Ovary (tissue), 9 donors: Measurements from ENCODE around the gene DENND6B. TPM values are rescaled to one million over a fixed set of nuclear protein-coding genes. Genes with fewer than 3 reads are reported as not detected.

Source experiments
- DNase-seq, 5 donors: peaks; one replicate each; pipeline ENCODE4 v3.0.0-alpha.2; 2019 to 2020
- H3K27ac ChIP-seq, 2 donors: fragments of 200-600 bp; one replicate each; pipeline versions ENCODE4 v1.5.1 to v1.8.0; 2019 to 2022
- H3K27me3 ChIP-seq: fragments of 200-600 bp; one replicate; pipeline ENCODE4 v1.8.0; 2022
- H3K36me3 ChIP-seq: fragments of 200-600 bp; sonication (generic); one replicate; pipeline ENCODE4 v1.5.1; 2019
- H3K4me1 ChIP-seq: one replicate; pipeline ENCODE4 v1.8.1; 2013; ENCODE audit warnings: mild to moderate bottlenecking, moderate library complexity; ENCODE audit not compliant: insufficient read depth
- H3K4me3 ChIP-seq: fragments of 200-600 bp; sonication (generic); one replicate; pipeline ENCODE4 v1.5.1; 2017
- H3K9me3 ChIP-seq, 2 donors: fragments of 200-600 bp in 1 of 2; sonication (generic) in 1 of 2; one replicate each; pipeline versions ENCODE4 v1.5.1 to v1.8.1; 2013 to 2019; ENCODE audit warnings: mild to moderate bottlenecking in 1 of 2, moderate library complexity in 1 of 2
- EP300 ChIP-seq: sonication (generic); formaldehyde crosslinking; IDR thresholded peaks from one replicate; pipeline ENCODE4 v1.6.1; 2017; ENCODE audit warnings: antibody characterized with exemption
- POLR2A ChIP-seq: fragments of 450-650 bp; IDR thresholded peaks from one replicate; pipeline ENCODE4 v1.6.1; 2017; ENCODE audit warnings: antibody characterized with exemption, mild to moderate bottlenecking, moderate library complexity
- WGBS, 3 donors: extraction: QIAGEN DNeasy Blood & Tissue Kit in 1 of 3; methylation state at CpG; one replicate each; pipeline versions ENCODE4 v1.1.5 to v1.1.7; 2013 to 2017; 5-methylcytosine and 5-hydroxymethylcytosine counted together
- intact Hi-C, 4 donors: fragments of 100-400 bp; cut with DNase I; formaldehyde crosslinking; loops; one replicate each; pipeline versions ENCODE4 v1.11.0 to v1.15.1; 2022 to 2023
- polyA plus RNA-seq, 2 donors: library from polyadenylated mRNA; stranded (reverse); fragments of 200-250 nt in 1 of 2; fragments of 350-450 nt in 1 of 2; fragmentation: Illumina TruSeq in 1 of 2; extraction: RNeasy Lipid Tissue Mini Kit (QIAGEN cat#74804) in 1 of 2; gene quantifications; one replicate each; pipeline ENCODE4 v1.2.3, GENCODE V29; 2013 to 2014
- total RNA-seq, 7 donors: library from RNA; depleted of rRNA in 2 of 7; stranded (reverse); fragments of >200 nt in 2 of 7; fragmentation: NEBNext Ultra II Directional in 3 of 7; extraction: Animal tissue kit (Norgen Biotek cat#: 25700) in 3 of 7; gene quantifications; one replicate each; pipeline versions ENCODE4 v1.1.0 to v1.2.4, GENCODE V29; 2016 to 2023
- TF ChIP-seq, protein P1 (sequence below), 3 donors: fragments of 450-650 bp in 2 of 3; fragments of 200-600 bp in 1 of 3; IDR thresholded peaks; one replicate each; pipeline versions ENCODE4 v1.5.1 to v1.8.0; 2016 to 2022; ENCODE audit warnings: antibody characterized with exemption in 3 of 3, mild to moderate bottlenecking in 1 of 3
- donor health status: DM: no; HTN: no; CAD: no; lungs with moderate emphysema.
- donor health status: DM: no; HTN: no; CAD: no.
- donor health status: Bipolar disorder and iron deficiency.
- donor health status: DM: yes; HTN: yes; CAD: no.
- donor health status: DM: no; HTN: no; CAD: no.
- donor health status: DM: yes; HTN: yes; CAD: no.

DENND6B gene
- total and polyA plus RNA-seq, 9 donors, result 0.38 to 17.3 (median 5.6) TPM

- no peaks in the 10 kb centered on the region for H3K9me3 ChIP-seq
- DNase-seq, result no peak
These were observed 61.7 kb downstream of the DENND6B start for GRCh38 chr22:50264946-50265669.

GRCh38 chr22:50264104-50264745, 62.6 kb downstream of the DENND6B start:
- DNase-seq, result no peak
- peaks cover 17% of the 10 kb centered on the region for H3K4me1 ChIP-seq
- H3K4me3 ChIP-seq, result no peak overlapping the region
- H3K27ac ChIP-seq, result no peak overlapping the region
- H3K36me3 ChIP-seq, result no peaks in the 10 kb centered on the region
- TF ChIP-seq POLR2A, result no peak
- H3K9me3 ChIP-seq, result no peaks in the 10 kb centered on the region
- intact Hi-C loops, result no loop called here
- no peaks in the 10 kb centered on the region for H3K27me3 ChIP-seq
- 84 to 91% (median 86%) methylated on average over 13 to 15 of the region's 15 CpGs for WGBS, 3 donors

More at GRCh38 chr22:50264946-50265669, 61.7 kb downstream of the DENND6B start:
- Histone ChIP-seq H3K4me1 (peaks cover 23% of the 10 kb centered on the region), H3K27ac (no peak overlapping the region), H3K36me3 (no peaks in the 10 kb centered on the region), H3K4me3 (no peak overlapping the region), H3K27me3 (no peaks in the 10 kb centered on the region)
- TF ChIP-seq, protein P1, sequence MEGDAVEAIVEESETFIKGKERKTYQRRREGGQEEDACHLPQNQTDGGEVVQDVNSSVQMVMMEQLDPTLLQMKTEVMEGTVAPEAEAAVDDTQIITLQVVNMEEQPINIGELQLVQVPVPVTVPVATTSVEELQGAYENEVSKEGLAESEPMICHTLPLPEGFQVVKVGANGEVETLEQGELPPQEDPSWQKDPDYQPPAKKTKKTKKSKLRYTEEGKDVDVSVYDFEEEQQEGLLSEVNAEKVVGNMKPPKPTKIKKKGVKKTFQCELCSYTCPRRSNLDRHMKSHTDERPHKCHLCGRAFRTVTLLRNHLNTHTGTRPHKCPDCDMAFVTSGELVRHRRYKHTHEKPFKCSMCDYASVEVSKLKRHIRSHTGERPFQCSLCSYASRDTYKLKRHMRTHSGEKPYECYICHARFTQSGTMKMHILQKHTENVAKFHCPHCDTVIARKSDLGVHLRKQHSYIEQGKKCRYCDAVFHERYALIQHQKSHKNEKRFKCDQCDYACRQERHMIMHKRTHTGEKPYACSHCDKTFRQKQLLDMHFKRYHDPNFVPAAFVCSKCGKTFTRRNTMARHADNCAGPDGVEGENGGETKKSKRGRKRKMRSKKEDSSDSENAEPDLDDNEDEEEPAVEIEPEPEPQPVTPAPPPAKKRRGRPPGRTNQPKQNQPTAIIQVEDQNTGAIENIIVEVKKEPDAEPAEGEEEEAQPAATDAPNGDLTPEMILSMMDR (IDR thresholded peaks at IDR 0.05), result no peak
- TF ChIP-seq EP300 (no peak), POLR2A (no peak)
- intact Hi-C loops, result loop anchor here in 2 of 4 donors (5.0 kb wide), 1 partner anchor 72 kb away; no protein-coding TSS in a partner anchor
- WGBS, 3 donors, result 81 to 86% (median 84%) methylated on average over 13 to 15 of the region's 15 CpGs

- TF ChIP-seq, protein P1 (IDR thresholded peaks at IDR 0.05), result no peak
- TF ChIP-seq POLR2A (no peak), EP300 (no peak)
- intact Hi-C loops, result no loop called here
- WGBS, 3 donors, result 54 to 66% (median 58%) methylated on average over 9 of the region's 9 CpGs
- H3K4me3 ChIP-seq, result no peak overlapping the region
- no peak overlapping the region for H3K27ac ChIP-seq
- H3K9me3 ChIP-seq, result no peaks in the 10 kb centered on the region
- DNase-seq, result no peak
- no peaks in the 10 kb centered on the region for H3K27me3 ChIP-seq
- H3K4me1 ChIP-seq, result peaks cover 12% of the 10 kb centered on the region
- H3K36me3 ChIP-seq, result no peaks in the 10 kb centered on the region
These were observed 63.7 kb downstream of the DENND6B start for GRCh38 chr22:50262973-50263617.

DNA sequence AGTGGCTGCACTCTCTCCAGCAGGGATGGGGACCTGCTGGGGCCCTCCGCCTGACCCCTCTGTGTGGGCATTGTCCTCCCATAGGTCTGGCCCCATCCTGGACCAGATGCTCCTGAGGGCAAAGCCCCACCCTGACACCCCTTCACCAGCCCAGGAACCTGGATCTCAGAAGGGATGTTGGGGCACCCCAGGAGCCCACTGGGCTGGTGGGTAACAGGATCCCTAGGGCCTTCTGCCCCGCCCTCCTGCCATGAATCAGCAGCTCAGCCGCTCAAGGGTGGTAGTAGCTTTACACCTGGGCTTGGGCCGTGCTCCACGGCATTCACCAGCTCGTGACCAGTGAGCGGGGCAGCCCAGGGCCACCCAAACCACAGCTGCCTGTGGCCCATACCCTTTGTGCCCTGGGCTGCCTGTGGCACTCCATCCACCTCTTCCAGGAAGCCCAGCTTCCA, 64.3 kb downstream of the DENND6B start:
- WGBS, 3 donors, result 76 to 87% (median 78%) methylated on average over 7 of the region's 7 CpGs
- H3K27ac ChIP-seq, result no peak overlapping the region

More for the DNA sequence above, 64.3 kb downstream of the DENND6B start:
- no peak for DNase-seq
- intact Hi-C loops, result no loop called here
- H3K9me3 ChIP-seq, result no peaks in the 10 kb centered on the region
- no peaks in the 10 kb centered on the region for H3K27me3 ChIP-seq
- H3K4me1 ChIP-seq, result peaks cover 10% of the 10 kb centered on the region
- no peak overlapping the region for H3K4me3 ChIP-seq
- TF ChIP-seq, protein P1 (IDR thresholded peaks at IDR 0.05), result no peak
- no peak for TF ChIP-seq EP300
- no peak for TF ChIP-seq POLR2A
- H3K36me3 ChIP-seq, result no peaks in the 10 kb centered on the region
